Measurements from ENCODE around the gene GPD2. TPM values are rescaled to one million over a fixed set of nuclear protein-coding genes. Genes with fewer than 3 reads are reported as not detected.

Gene GPD2
- total RNA-seq, 2 donors from 2014 or later, result 21.9 to 28.0 TPM

- Mint-ChIP-seq H3K9me3 (no peaks in the 10 kb centered on the region), H3K27ac (no peak overlapping the region), H3K36me3 (peaks cover 0 to 8% of the 10 kb centered on the region in 2 donors)
- ATAC-seq (no peak), DNase-seq (ENCODE audit: low spot score in 2 of 2) (no peak)
Observed at GRCh38 chr2:156536534-156536933, 100.4 kb downstream of the GPD2 start.

DNA sequence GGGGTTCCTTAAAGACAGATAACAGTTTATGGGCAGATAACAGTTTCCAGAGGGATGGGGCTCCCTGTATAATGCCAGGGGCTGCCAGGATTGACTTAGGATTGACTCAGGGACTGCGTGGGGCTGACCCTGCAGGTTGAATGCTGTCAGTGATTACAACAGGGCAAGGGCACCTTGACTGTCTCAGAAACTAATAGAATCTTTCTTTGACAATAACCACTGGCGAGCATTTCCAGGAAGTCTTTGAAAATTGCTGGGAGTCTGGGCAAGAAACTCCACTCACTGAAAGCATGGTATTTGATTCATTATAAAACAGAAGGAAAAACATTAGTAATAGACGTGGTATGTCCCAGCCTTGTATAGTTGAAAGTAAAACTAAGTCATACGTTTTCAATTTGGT, 101.0 kb downstream of the GPD2 start:
- peak; percentile 32 to 75 for ATAC-seq
- no peak overlapping the region for H3K27ac Mint-ChIP-seq
- H3K9me3 Mint-ChIP-seq, result no peaks in the 10 kb centered on the region
- DNase-seq (ENCODE audit: low spot score in 2 of 2), result no peak
- H3K36me3 Mint-ChIP-seq, result peaks cover 0 to 8% of the 10 kb centered on the region in 2 donors

GRCh38 chr2:156538083-156538504, 101.9 kb downstream of the GPD2 start:
- ATAC-seq (peak; percentile 61 to 78), DNase-seq (ENCODE audit: low spot score in 2 of 2) (no peak)
- no peaks in the 10 kb centered on the region for H3K9me3 Mint-ChIP-seq
- peak overlapping the region; percentile 22 to 40 for H3K27ac Mint-ChIP-seq
- H3K36me3 Mint-ChIP-seq, result peaks cover 0 to 8% of the 10 kb centered on the region in 2 donors

DNA sequence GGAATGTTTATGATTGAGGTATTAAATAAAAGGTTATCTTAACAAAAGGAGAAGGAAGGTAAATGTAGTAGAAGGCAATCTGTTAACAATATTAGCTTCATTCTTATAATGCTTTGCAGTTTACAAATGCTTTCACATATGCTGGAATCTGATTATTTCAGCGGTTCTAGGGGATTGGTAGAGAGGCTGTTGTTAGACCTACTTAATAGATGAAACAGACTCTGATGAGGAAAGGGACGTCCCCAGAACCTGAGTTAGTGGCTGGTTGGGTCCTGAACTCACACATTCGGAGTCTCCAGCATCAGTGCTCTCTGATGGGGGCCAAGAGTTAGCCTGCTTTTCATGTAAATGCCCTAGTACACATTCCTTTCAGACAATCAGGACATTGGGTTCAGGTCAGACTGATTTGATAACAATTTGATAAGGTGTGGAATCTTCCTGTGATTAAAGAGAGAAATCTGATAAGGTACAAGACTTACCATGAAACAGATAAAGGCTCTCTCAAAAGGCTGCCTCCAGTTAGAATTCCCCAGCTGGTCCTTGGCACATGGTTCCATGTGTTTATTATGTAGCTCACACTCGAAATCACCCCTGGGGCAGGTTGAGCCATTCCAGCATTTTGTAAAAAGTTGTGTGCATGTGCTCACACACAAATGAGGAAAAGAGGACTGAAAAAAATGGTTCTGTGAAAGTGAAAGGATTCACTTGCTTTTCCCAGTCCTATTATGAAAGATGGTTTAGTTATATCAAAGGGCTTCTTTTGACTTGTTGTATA, 103.1 kb downstream of the GPD2 start:
- no peaks in the 10 kb centered on the region for H3K9me3 Mint-ChIP-seq
- peaks cover 0 to 8% of the 10 kb centered on the region in 2 donors for H3K36me3 Mint-ChIP-seq
- H3K27ac Mint-ChIP-seq, result no peak overlapping the region
- DNase-seq (ENCODE audit: low spot score in 2 of 2) (no peak), ATAC-seq (no peak)

GRCh38 chr2:156540706-156541105, 104.5 kb downstream of the GPD2 start:
- Mint-ChIP-seq H3K9me3 (no peaks in the 10 kb centered on the region), H3K27ac (no peak overlapping the region), H3K36me3 (peaks cover 0 to 8% of the 10 kb centered on the region in 2 donors)
- DNase-seq (ENCODE audit: low spot score in 2 of 2) (no peak), ATAC-seq (no peak)

DNA sequence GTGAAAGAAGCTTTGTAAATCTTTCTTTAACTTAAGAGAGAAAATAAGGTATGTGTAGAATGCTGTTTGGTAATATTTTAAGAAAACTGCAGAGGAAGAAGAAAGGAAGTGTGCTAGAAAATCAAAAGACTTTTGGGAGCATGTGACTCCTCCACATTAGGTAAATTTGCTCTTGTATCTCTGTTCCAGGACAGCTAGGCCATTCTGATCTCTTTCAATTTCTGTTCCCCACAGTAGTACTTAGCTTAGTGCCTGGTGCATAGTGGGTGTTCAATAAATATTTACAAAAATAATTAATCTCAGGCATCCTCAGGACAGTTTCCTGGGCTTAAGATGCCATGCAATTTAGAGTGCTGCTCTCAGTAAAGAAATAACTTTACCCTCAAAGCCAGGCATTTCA, 105.0 kb downstream of the GPD2 start:
- no peak overlapping the region for H3K27ac Mint-ChIP-seq
- peaks cover 0 to 8% of the 10 kb centered on the region in 2 donors for H3K36me3 Mint-ChIP-seq
- DNase-seq (ENCODE audit: low spot score in 2 of 2) (no peak), ATAC-seq (no peak)
- H3K9me3 Mint-ChIP-seq, result no peaks in the 10 kb centered on the region

DNA sequence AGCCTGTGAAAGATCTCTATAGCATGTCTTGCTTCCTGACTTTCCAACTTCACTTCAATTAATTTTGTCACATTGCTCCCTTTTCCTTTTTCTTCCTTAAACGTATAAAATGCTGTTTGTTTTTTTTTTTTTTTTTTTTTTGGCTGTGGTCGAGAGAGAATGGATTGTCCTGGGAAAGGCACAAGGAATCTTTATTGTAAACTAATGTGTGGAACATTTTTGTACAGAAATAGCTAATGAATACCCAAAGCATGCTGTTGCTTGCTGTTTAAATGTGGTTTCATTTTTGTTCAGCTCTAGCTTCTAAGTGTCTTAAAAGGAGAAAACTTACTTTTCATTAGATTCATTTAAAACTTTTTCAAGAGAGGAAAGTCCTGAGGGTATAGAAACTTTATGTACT, 105.5 kb downstream of the GPD2 start:
- no peaks in the 10 kb centered on the region for H3K9me3 Mint-ChIP-seq
- no peak overlapping the region for H3K27ac Mint-ChIP-seq
- H3K36me3 Mint-ChIP-seq, result peaks cover 0 to 8% of the 10 kb centered on the region in 2 donors
- ATAC-seq (no peak), DNase-seq (ENCODE audit: low spot score in 2 of 2) (no peak)

GRCh38 chr2:156548413-156548812, 112.2 kb downstream of the GPD2 start:
- no peak for DNase-seq (ENCODE audit: low spot score in 2 of 2)
- H3K9me3 Mint-ChIP-seq, result no peaks in the 10 kb centered on the region
- ATAC-seq, result no peak

GRCh38 chr2:156553714-156554442, 117.7 kb downstream of the GPD2 start:
- Mint-ChIP-seq H3K9me3 (no peaks in the 10 kb centered on the region), H3K36me3 (peaks cover 9 to 13% of the 10 kb centered on the region in 2 donors), H3K27ac (no peak overlapping the region)
- DNase-seq (ENCODE audit: low spot score in 2 of 2) (no peak), ATAC-seq (no peak)

More at GRCh38 chr2:156548413-156548812, 112.2 kb downstream of the GPD2 start:
- Mint-ChIP-seq H3K27ac (no peak overlapping the region), H3K36me3 (no peaks in the 10 kb centered on the region)

DNA sequence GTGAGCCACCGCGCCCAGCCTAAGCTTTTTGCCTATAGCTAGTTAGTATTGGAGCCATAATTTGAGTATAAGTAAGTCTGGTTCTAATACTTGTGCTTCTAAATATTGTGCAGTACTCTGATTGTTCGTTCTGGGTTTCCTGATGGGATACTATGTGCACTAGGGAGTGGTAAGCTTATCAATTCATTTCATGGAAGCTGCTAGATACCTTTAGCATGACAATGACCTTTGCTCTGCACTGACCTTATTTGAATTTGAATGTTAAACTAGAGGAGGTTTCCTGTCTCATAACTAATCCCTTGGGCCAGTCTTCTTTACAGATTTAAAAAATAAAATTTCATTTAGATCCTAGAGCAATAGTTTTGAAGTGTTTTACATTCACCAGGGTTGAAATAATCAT, 125.1 kb downstream of the GPD2 start:
- DNase-seq (ENCODE audit: low spot score in 2 of 2), result no peak
- no peak for ATAC-seq
- Mint-ChIP-seq H3K36me3 (peaks cover 12 to 15% of the 10 kb centered on the region in 2 donors), H3K27ac (no peak overlapping the region), H3K9me3 (no peaks in the 10 kb centered on the region)

GRCh38 chr2:156562124-156562523, 125.9 kb downstream of the GPD2 start:
- Mint-ChIP-seq H3K9me3 (no peaks in the 10 kb centered on the region), H3K36me3 (peaks cover 11 to 12% of the 10 kb centered on the region in 2 donors), H3K27ac (no peak overlapping the region)
- ATAC-seq (no peak), DNase-seq (ENCODE audit: low spot score in 2 of 2) (no peak)

DNA sequence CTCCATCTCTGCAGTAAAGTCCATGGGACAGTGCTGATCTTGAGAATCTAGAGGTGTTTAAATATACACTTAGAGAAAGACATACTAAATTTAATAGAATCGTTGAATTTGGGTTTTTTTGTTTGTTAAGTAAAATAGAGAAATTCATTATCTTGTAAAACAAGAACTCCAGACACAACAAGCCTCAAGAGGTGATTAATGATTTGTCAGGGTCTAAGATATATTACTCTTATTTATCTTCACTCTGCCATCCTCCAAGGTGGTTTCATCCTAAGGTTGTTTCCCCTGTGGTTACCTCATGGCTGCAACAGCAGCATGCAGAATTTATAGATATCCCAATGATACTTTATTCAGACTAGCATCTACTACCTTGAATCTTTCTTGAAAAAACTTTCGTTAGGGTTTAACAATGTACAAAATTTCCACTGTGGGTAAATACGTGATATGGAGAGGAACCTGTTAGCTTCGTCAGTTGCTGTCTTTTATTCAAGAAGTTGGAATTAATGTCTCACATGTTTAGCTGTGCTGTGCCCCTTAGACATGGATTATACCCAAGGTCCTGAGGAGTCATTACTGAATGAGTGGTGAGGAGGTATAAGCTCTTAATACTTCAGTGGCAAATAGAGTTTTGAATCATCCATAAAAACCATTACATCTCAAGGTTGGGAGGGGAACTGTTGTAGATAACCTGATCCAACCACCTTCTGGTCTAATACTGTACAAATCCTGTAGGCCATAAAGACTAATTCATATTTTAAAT, 128.0 kb downstream of the GPD2 start:
- DNase-seq (ENCODE audit: low spot score in 2 of 2), result no peak
- Mint-ChIP-seq H3K36me3 (no peaks in the 10 kb centered on the region), H3K9me3 (no peaks in the 10 kb centered on the region), H3K27ac (no peak overlapping the region)
- ATAC-seq, result no peak

DNA sequence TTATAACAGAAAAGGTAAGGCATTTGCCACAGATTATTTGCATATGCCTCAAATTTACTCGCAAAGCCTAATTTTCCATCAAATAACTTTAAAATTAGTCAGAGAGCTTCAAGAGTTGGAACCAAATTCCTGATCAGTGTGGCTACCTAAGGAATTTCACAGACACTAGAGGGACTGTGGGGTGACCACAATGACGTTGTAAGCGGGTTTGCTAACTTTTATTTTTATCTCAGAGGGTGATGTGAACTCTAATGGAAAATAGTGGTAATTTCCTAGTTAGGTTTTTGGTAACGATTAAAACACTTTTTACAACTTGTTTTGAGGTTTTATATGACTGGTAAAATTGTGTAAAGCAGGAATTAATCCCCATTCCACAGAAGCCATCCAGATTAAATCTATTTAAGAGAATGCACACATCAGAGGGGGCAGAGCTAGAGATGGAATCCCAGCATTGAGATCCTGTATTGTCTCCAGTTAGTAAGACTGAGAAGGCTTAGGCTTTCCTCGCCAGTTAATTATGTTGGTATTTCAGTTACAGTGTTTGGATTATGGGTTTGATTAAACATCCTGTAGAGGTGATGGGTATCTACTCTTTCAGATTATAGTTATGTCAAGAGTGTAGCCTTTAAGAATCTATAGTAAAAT, 129.0 kb downstream of the GPD2 start:
- Mint-ChIP-seq H3K36me3 (no peaks in the 10 kb centered on the region), H3K27ac (no peak overlapping the region), H3K9me3 (no peaks in the 10 kb centered on the region)
- no peak for DNase-seq (ENCODE audit: low spot score in 2 of 2)
- ATAC-seq, result no peak

DNA sequence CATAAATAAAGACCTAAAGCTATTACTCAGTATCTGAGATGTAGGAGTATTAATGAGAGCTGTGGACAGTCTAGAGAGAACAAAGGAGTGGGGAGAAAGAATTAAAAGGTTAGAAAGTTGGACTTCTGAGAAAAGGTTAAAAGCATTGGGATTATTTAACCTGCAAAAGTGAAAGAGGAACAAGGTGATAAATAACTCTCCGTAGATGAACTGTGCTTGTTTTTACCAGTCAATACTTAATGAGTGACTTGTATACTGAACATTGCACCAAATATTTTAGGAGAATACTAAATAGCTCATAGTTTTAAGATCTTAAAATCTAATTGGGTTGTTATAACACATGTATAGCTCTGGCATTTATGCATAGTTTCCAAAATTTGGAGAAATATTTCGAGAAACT, 137.5 kb downstream of the GPD2 start:
- no peak for DNase-seq (ENCODE audit: low spot score in 2 of 2)
- no peak for ATAC-seq
- Mint-ChIP-seq H3K9me3 (no peaks in the 10 kb centered on the region), H3K36me3 (peaks cover 0 to 5% of the 10 kb centered on the region in 2 donors), H3K27ac (peak overlapping the region in 1 of 2 donors; percentile 19)

DNA sequence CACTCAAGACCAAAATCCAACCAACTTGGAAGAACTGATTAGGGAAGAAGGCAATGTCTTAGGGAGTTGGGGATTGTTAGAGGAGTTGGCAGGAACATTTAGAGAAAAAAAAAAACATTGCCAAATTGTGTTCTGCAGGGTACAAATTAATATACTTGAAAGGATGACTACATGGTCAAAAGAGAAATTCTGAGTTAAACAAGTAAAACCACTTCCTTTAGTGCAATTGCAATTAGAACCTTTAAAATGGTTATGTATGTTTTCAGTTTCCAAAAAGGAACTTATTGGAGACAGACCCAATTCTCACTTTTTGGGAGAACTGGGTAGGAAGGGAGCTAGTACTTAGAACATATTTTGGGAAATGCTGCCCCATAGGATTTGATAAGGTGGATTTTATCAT, 137.9 kb downstream of the GPD2 start:
- no peak for ATAC-seq
- peaks cover 0 to 5% of the 10 kb centered on the region in 2 donors for H3K36me3 Mint-ChIP-seq

DNA sequence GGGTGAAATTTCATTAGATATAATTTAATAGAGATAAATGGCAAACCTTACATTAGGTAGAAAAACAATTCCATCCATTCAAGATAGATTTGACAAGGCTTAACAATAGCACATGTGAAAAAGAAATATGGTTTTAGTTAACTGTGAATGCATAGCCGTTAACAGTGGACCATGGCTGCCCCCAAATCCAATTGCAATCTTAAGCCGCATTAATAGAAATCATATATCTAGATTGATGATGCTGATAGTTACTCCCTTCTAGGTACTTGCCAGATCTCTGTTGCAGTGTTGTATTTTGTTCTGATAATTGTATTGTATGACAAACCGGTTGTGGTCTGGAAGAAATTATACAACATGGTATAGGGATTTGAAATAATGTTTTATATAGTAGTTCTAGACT, 139.8 kb downstream of the GPD2 start:
- Mint-ChIP-seq H3K36me3 (peaks cover 0 to 6% of the 10 kb centered on the region in 2 donors), H3K9me3 (no peaks in the 10 kb centered on the region), H3K27ac (no peak overlapping the region)
- DNase-seq (ENCODE audit: low spot score in 2 of 2) (no peak), ATAC-seq (no peak)

More for the DNA sequence above, 137.9 kb downstream of the GPD2 start:
- Mint-ChIP-seq H3K9me3 (no peaks in the 10 kb centered on the region), H3K27ac (no peak overlapping the region)
- no peak for DNase-seq (ENCODE audit: low spot score in 2 of 2)
